ENCODE measurements around the gene DAP. TPM values are rescaled to one million over a fixed set of nuclear protein-coding genes. Genes with fewer than 3 reads are reported as not detected.
A peak's percentile ranks its signal among the peaks of the same experiment; 100 is the strongest.
"Not testable (repeated sequence)": the region's sequence is repeated elsewhere in the genome, so short reads cannot be mapped to it uniquely, and the experiment has no call there.

DAP gene
- total and polyA plus RNA-seq, 2 donors: 14.1 to 34.4 TPM

DNA sequence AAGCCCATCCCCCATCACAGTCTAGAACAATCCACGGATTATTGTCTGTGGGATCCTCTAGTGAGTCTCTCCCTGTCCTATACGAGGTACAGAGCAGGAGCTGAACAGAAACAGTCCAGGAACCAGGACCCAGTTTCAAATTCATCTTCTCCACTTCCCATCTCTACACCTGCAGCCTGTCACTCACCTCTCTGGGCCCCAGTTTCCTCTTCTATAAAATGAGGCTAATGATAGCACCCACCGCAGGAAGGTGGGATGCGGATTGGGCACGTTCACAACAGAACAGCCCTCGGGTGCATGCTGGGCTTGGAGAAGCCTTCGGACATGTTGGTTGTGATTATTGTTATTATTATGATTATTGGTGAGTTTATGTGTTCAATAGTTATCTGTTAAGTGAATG lies 118.7 kb downstream of the DAP start:
- no peak for DNase-seq (ENCODE audit: low read depth in 6 of 9, low spot score in 9 of 9)
- no peaks in the 10 kb centered on the region for H3K36me3 ChIP-seq (ENCODE audit: control insufficient read depth in 2 of 2, insufficient read depth in 2 of 2, low read length in 1 of 2)
- peaks cover 0 to 3% of the 10 kb centered on the region in 2 donors for H3K9me3 ChIP-seq (ENCODE audit: control insufficient read depth in 2 of 2, insufficient read depth in 1 of 2, low read length in 1 of 2)
- peaks cover 0 to 2% of the 10 kb centered on the region in 2 donors for H3K4me1 ChIP-seq (ENCODE audit: control insufficient read depth in 2 of 2, insufficient read depth in 2 of 2, low read length in 2 of 2)
- H3K4me3 ChIP-seq (ENCODE audit: low read length in 2 of 2): no peak overlapping the region
- H3K27me3 ChIP-seq (ENCODE audit: control insufficient read depth in 2 of 2, insufficient read depth in 1 of 2, low read length in 1 of 2): no peaks in the 10 kb centered on the region
- H3K27ac ChIP-seq (ENCODE audit: low read depth in 1 of 2, low read length in 1 of 2): no peak overlapping the region
- 74% methylated on average over 7 of the region's 7 CpGs for WGBS

DNA sequence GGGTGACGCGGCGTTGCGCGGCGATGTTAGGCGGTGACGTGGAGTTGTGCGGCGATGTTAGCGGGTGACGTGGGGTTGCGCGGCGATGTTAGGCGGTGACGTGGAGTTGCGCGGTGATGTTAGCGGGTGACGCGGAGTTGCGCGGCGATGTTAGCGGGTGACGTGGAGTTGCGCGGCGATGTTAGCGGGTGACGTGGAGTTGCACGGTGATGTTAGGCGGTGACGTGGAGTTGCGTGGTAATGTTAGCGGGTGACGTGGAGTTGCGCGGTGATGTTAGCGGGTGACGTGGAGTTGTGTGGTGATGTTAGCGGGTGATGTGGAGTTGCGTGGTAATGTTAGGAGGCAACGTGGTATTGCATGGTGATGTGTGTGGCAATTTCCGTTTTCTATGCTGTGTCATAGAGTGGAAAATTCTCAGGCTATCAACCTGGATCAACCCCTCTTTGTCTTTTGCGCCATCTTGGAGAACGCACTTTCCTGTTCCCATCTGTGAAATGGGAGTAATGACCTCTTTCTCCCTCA lies 121.1 kb downstream of the DAP start:
- DNase-seq (ENCODE audit: low read depth in 6 of 9, low spot score in 9 of 9): no peak
- Histone ChIP-seq H3K27me3 (ENCODE audit: control insufficient read depth in 2 of 2, insufficient read depth in 1 of 2, low read length in 1 of 2) (no peaks in the 10 kb centered on the region), H3K9me3 (ENCODE audit: control insufficient read depth in 2 of 2, insufficient read depth in 1 of 2, low read length in 1 of 2) (peaks cover 0 to 3% of the 10 kb centered on the region in 2 donors), H3K36me3 (ENCODE audit: control insufficient read depth in 2 of 2, insufficient read depth in 2 of 2, low read length in 1 of 2) (no peaks in the 10 kb centered on the region), H3K4me3 (ENCODE audit: low read length in 2 of 2) (no peak overlapping the region), H3K4me1 (ENCODE audit: control insufficient read depth in 2 of 2, insufficient read depth in 2 of 2, low read length in 2 of 2) (peaks cover 0 to 6% of the 10 kb centered on the region in 2 donors), H3K27ac (ENCODE audit: low read depth in 1 of 2, low read length in 1 of 2) (no peak overlapping the region)
- WGBS: 98% methylated on average over 22 of the region's 48 CpGs

DNA sequence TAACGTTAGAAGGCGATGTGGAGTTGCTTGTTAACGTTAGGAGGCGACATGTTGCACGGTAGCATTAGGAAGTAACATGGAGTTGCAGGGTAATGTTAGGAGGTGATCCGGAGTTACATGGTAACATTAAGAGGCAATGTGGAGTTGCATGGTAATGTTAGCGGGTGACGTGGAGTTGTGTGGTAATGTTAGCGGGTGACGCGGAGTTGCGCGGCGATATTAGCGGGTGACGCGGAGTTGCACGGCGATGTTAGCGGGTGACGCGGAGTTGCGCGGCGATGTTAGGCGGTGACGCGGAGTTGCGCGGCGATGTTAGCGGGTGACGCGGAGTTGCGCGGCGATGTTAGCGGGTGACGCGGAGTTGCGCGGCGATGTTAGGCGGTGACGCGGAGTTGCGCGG lies 122.3 kb downstream of the DAP start:
- WGBS: 96% methylated on average over 48 of the region's 48 CpGs
- H3K9me3 ChIP-seq (ENCODE audit: control insufficient read depth in 2 of 2, insufficient read depth in 1 of 2, low read length in 1 of 2); H3K27me3 ChIP-seq (ENCODE audit: control insufficient read depth in 2 of 2, insufficient read depth in 1 of 2, low read length in 1 of 2); H3K27ac ChIP-seq (ENCODE audit: low read depth in 1 of 2, low read length in 1 of 2); H3K4me3 ChIP-seq (ENCODE audit: low read length in 2 of 2); DNase-seq (ENCODE audit: low read depth in 6 of 9, low spot score in 9 of 9); H3K36me3 ChIP-seq (ENCODE audit: control insufficient read depth in 2 of 2, insufficient read depth in 2 of 2, low read length in 1 of 2); H3K4me1 ChIP-seq (ENCODE audit: control insufficient read depth in 2 of 2, insufficient read depth in 2 of 2, low read length in 2 of 2): not testable (repeated sequence)

DNA sequence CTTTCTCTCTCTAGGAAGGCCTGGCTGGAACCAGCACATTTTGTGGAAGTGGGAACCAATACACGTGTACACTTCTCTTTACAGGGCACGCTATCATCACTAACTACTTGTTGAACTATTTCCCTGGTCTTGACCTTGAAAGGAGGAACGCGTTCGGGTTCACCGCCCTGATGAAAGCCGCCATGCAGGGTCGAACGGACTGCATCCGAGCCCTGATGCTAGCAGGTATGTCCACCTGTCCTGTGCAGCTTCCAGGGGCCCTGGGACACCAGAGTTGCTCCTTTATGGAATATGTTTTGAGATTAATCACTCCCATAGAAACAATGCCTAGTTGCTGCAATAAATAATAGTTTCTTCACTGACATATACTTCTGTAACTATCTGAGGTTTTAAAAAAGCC lies 123.1 kb downstream of the DAP start:
- 95% methylated on average over 10 of the region's 10 CpGs for WGBS
- no peaks in the 10 kb centered on the region for H3K36me3 ChIP-seq (ENCODE audit: control insufficient read depth in 2 of 2, insufficient read depth in 2 of 2, low read length in 1 of 2)
- no peaks in the 10 kb centered on the region for H3K27me3 ChIP-seq (ENCODE audit: control insufficient read depth in 2 of 2, insufficient read depth in 1 of 2, low read length in 1 of 2)
- peaks cover 0 to 3% of the 10 kb centered on the region in 2 donors for H3K9me3 ChIP-seq (ENCODE audit: control insufficient read depth in 2 of 2, insufficient read depth in 1 of 2, low read length in 1 of 2)
- no peak overlapping the region for H3K4me3 ChIP-seq (ENCODE audit: low read length in 2 of 2)
- H3K4me1 ChIP-seq (ENCODE audit: control insufficient read depth in 2 of 2, insufficient read depth in 2 of 2, low read length in 2 of 2): peaks cover 0 to 16% of the 10 kb centered on the region in 2 donors
- DNase-seq (ENCODE audit: low read depth in 6 of 9, low spot score in 9 of 9): no peak
- H3K27ac ChIP-seq (ENCODE audit: low read depth in 1 of 2, low read length in 1 of 2): no peak overlapping the region

DNA sequence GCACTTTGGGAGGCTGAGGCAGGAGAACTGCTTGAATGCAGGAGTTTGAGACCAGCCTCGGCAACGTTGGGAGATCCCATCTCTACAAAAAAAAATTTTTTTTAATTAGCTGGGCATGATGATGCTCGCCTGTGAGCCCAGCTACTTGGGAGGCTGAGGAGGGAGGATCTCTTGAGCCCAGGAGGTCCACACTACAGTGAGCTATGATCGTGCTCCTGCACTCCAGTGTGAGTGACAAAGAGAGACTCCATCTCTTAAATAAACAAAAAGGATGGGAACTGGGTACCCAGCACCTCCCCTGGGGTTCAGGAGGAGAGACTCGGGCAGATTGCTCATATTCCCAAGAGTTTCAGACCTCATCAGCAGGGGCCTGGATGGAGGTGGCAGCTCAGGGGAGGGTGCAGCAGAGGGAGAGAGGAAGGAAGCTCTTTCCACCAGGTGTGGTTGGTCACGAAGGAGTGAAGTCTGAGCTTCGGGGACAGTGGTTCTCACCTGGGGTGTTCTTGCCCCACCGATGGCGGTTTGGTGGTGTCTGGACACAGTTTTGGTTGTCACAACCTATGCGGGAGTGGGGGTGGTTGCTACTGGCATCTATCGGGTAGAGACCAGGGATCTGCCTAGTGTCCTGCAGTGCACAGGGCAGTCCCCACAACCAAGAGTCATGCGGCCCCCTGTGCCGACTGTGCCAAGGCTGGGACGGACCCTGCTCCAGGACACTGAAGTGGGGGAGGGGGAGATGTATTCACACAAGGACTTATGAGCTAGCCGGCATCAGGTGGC lies 124.5 kb downstream of the DAP start:
- H3K27me3 ChIP-seq (ENCODE audit: control insufficient read depth in 2 of 2, insufficient read depth in 1 of 2, low read length in 1 of 2): peaks cover 0 to 2% of the 10 kb centered on the region in 2 donors
- peaks cover 0 to 3% of the 10 kb centered on the region in 2 donors for H3K9me3 ChIP-seq (ENCODE audit: control insufficient read depth in 2 of 2, insufficient read depth in 1 of 2, low read length in 1 of 2)
- peak overlapping the region in 1 of 2 donors; percentile 35 for H3K27ac ChIP-seq (ENCODE audit: low read depth in 1 of 2, low read length in 1 of 2)
- peaks cover 0 to 23% of the 10 kb centered on the region in 2 donors for H3K4me1 ChIP-seq (ENCODE audit: control insufficient read depth in 2 of 2, insufficient read depth in 2 of 2, low read length in 2 of 2)
- 94% methylated on average over 15 of the region's 15 CpGs for WGBS
- DNase-seq (ENCODE audit: low read depth in 6 of 9, low spot score in 9 of 9): no peak
- H3K4me3 ChIP-seq (ENCODE audit: low read length in 2 of 2): no peak overlapping the region
- no peaks in the 10 kb centered on the region for H3K36me3 ChIP-seq (ENCODE audit: control insufficient read depth in 2 of 2, insufficient read depth in 2 of 2, low read length in 1 of 2)

DNA sequence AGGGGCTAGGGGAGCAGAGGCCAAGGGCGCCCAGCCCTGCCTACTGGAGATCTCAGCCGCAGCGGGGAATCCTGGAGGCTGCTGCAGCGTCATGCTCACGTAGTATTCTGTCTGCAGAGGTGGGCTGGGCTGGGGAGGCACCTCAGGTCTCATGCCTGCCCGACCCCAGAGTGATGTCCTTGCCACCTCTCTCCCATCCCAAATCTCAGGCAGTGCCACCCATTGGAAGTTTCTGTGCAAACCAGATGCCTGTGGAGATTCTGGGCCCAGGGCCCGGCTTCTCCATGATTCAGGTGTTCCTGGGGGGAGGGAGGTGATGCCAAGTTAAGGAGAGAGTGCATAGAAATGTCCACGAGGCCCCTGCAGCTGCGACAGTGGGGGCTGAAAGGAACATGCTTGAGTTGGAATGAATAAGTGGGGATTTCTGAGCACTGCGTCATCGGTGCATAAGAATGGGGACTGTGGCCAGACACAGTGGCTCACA lies 125.1 kb downstream of the DAP start:
- H3K4me1 ChIP-seq (ENCODE audit: control insufficient read depth in 2 of 2, insufficient read depth in 2 of 2, low read length in 2 of 2): peaks cover 0 to 27% of the 10 kb centered on the region in 2 donors
- peak overlapping the region; percentile 43 to 66 for H3K27ac ChIP-seq (ENCODE audit: low read depth in 1 of 2, low read length in 1 of 2)
- no peak for DNase-seq (ENCODE audit: low read depth in 6 of 9, low spot score in 9 of 9)
- H3K9me3 ChIP-seq (ENCODE audit: control insufficient read depth in 2 of 2, insufficient read depth in 1 of 2, low read length in 1 of 2): peaks cover 0 to 3% of the 10 kb centered on the region in 2 donors
- WGBS: 76% methylated on average over 11 of the region's 11 CpGs
- H3K27me3 ChIP-seq (ENCODE audit: control insufficient read depth in 2 of 2, insufficient read depth in 1 of 2, low read length in 1 of 2): peaks cover 0 to 2% of the 10 kb centered on the region in 2 donors
- no peak overlapping the region for H3K4me3 ChIP-seq (ENCODE audit: low read length in 2 of 2)
- H3K36me3 ChIP-seq (ENCODE audit: control insufficient read depth in 2 of 2, insufficient read depth in 2 of 2, low read length in 1 of 2): no peaks in the 10 kb centered on the region

DNA sequence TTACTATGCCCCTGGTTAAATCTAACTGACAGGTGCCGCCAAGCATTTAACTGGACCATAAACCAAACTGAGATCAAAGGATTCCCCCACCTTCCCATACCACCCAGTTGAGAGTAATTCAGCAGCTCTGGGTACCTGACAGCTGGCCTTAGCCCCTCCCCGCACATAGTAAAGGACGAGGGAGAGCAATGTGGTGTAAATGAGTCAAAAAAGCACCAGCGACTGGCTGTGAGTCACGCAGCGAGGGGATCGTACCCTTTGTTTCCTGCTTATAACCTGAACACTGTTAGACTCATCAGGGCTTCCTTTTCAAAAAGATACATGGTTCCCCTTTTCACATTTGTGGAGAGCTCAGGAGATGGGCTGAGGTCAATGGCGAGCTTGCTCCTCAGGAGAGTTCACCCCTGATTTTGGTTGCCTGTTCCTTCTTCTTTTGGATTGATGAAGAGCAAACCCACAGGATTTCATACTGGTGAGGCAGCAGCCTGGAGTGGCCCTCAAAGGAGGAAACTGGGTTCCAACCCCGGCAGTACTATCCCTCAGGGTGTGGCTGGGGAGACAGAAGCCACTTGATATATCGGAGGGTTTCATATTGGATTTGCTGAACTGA lies 125.7 kb downstream of the DAP start:
- DNase-seq (ENCODE audit: low read depth in 6 of 9, low spot score in 9 of 9): peak in 1 of 9 donors; percentile 43
- peaks cover 0 to 3% of the 10 kb centered on the region in 2 donors for H3K9me3 ChIP-seq (ENCODE audit: control insufficient read depth in 2 of 2, insufficient read depth in 1 of 2, low read length in 1 of 2)
- H3K36me3 ChIP-seq (ENCODE audit: control insufficient read depth in 2 of 2, insufficient read depth in 2 of 2, low read length in 1 of 2): no peaks in the 10 kb centered on the region
- H3K27me3 ChIP-seq (ENCODE audit: control insufficient read depth in 2 of 2, insufficient read depth in 1 of 2, low read length in 1 of 2): peaks cover 0 to 2% of the 10 kb centered on the region in 2 donors
- WGBS: 27% methylated on average over 10 of the region's 10 CpGs
- peak overlapping the region; percentile 43 to 66 for H3K27ac ChIP-seq (ENCODE audit: low read depth in 1 of 2, low read length in 1 of 2)
- peaks cover 0 to 29% of the 10 kb centered on the region in 2 donors for H3K4me1 ChIP-seq (ENCODE audit: control insufficient read depth in 2 of 2, insufficient read depth in 2 of 2, low read length in 2 of 2)
- H3K4me3 ChIP-seq (ENCODE audit: low read length in 2 of 2): no peak overlapping the region

DNA sequence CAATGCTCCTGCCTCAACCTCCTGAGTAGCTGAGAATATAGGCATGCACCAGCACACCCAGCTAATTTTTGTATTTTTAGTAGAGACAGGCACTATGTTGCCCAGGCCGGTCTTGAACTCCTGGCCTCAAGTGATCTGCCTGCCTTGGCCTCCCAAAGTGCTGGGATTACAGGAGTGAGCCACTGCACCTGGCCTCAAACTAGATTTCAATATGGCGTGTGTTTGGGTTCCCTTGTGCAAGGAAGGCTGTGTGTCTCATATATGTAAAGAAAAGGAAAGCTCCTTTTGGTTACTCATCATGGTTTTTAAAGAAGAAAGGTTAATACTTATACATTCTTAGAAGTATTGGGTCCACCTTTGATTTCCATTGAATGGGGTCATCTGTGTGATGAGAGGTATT lies 126.5 kb downstream of the DAP start:
- peaks cover 0 to 3% of the 10 kb centered on the region in 2 donors for H3K9me3 ChIP-seq (ENCODE audit: control insufficient read depth in 2 of 2, insufficient read depth in 1 of 2, low read length in 1 of 2)
- H3K4me1 ChIP-seq (ENCODE audit: control insufficient read depth in 2 of 2, insufficient read depth in 2 of 2, low read length in 2 of 2): peaks cover 0 to 29% of the 10 kb centered on the region in 2 donors
- peaks cover 0 to 2% of the 10 kb centered on the region in 2 donors for H3K27me3 ChIP-seq (ENCODE audit: control insufficient read depth in 2 of 2, insufficient read depth in 1 of 2, low read length in 1 of 2)
- no peak for DNase-seq (ENCODE audit: low read depth in 6 of 9, low spot score in 9 of 9)
- no peaks in the 10 kb centered on the region for H3K36me3 ChIP-seq (ENCODE audit: control insufficient read depth in 2 of 2, insufficient read depth in 2 of 2, low read length in 1 of 2)
- peak overlapping the region in 1 of 2 donors; percentile 31 for H3K27ac ChIP-seq (ENCODE audit: low read depth in 1 of 2, low read length in 1 of 2)
- WGBS: 98% methylated on average over 2 of the region's 2 CpGs
- H3K4me3 ChIP-seq (ENCODE audit: low read length in 2 of 2): no peak overlapping the region

DNA sequence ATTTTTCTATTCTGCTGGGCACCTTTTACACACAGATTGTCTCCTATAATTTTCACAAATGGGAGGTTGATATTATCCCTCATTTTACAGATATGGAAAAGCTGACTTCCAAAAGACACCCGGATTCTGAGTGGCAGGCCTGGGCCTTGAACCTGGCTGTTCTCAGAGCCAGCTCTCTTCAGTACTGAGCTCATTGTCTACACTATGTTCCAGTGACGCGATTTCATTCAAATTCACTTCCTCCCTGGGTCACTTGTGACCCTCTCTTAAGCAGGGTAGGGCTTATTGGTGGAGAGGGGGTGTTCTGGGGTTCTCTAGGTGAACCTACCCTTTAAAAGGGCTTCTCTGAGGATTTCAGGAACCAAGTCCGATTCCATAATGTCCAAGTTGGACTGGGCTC lies 127.0 kb downstream of the DAP start:
- 87% methylated on average over 4 of the region's 4 CpGs for WGBS
- peaks cover 0 to 29% of the 10 kb centered on the region in 2 donors for H3K4me1 ChIP-seq (ENCODE audit: control insufficient read depth in 2 of 2, insufficient read depth in 2 of 2, low read length in 2 of 2)
- no peak overlapping the region for H3K27ac ChIP-seq (ENCODE audit: low read depth in 1 of 2, low read length in 1 of 2)
- no peak overlapping the region for H3K4me3 ChIP-seq (ENCODE audit: low read length in 2 of 2)
- H3K9me3 ChIP-seq (ENCODE audit: control insufficient read depth in 2 of 2, insufficient read depth in 1 of 2, low read length in 1 of 2): peaks cover 0 to 3% of the 10 kb centered on the region in 2 donors
- DNase-seq (ENCODE audit: low read depth in 6 of 9, low spot score in 9 of 9): no peak
- H3K27me3 ChIP-seq (ENCODE audit: control insufficient read depth in 2 of 2, insufficient read depth in 1 of 2, low read length in 1 of 2): peaks cover 0 to 2% of the 10 kb centered on the region in 2 donors
- H3K36me3 ChIP-seq (ENCODE audit: control insufficient read depth in 2 of 2, insufficient read depth in 2 of 2, low read length in 1 of 2): no peaks in the 10 kb centered on the region

Data from thymus (tissue), 11 donors.